Measurements from ENCODE around the gene FBXO41. TPM values are rescaled to one million over a fixed set of nuclear protein-coding genes. Genes with fewer than 3 reads are reported as not detected.

The FBXO41 gene
- total and polyA plus RNA-seq, 2 donors (not counting 3 experiments of a cell fraction or from before 2014, with no cell fraction given): 0.88 to 1.5 TPM

- Histone ChIP-seq H3K9me1 (replicated peaks; ENCODE audit: control insufficient read depth, extremely low read depth, insufficient read depth, low read length) (no peaks in the 10 kb centered on the region), H2AFZ (ENCODE audit: low read depth, low read length) (peak within 1 kb of the TSS; percentile 94), H3K9ac (replicated peaks; ENCODE audit: extremely low read depth, insufficient read depth, low read length) (peak within 1 kb of the TSS; percentile 85), H3K4me1 (ENCODE audit: control insufficient read depth, extremely low read depth, insufficient read depth, low read length) (peaks cover 26% of the 10 kb centered on the region), H3K27me3 (ENCODE audit: control insufficient read depth in 2 of 2, insufficient read depth in 2 of 2, low read length in 2 of 2) (no peaks in the 10 kb centered on the region), H3K36me3 (ENCODE audit: control insufficient read depth in 2 of 2, extremely low read depth in 1 of 2, insufficient read depth in 2 of 2, low read length in 2 of 2) (peaks cover 0 to 3% of the 10 kb centered on the region in 2 experiments), H3K79me2 (ENCODE audit: control insufficient read depth, insufficient read depth, low read length) (peaks cover 51% of the 10 kb centered on the region), H3K9me3 (replicated peaks; ENCODE audit: control insufficient read depth, insufficient read depth, low read length) (no peaks in the 10 kb centered on the region), H3K4me2 (ENCODE audit: insufficient read depth, low read length) (peak within 1 kb of the TSS; percentile 97), H4K20me1 (replicated peaks; ENCODE audit: control insufficient read depth, extremely low read depth, insufficient read depth, low read length) (no peaks in the 10 kb centered on the region), H3K4me3 (replicated peaks in 1 of 3; ENCODE audit: insufficient read depth in 1 of 3, low read depth in 1 of 3, low read length in 3 of 3) (peak within 1 kb of the TSS; percentile 76 to 90 (median 85)), H3K27ac (ENCODE audit: insufficient read depth, low read depth, low read length) (peak within 1 kb of the TSS; percentile 84)
- ChIA-PET CTCF (interaction anchor here (0.8 to 2.8 kb wide), 4 partner anchors 9 to 260 kb away, joined by 3 to 19 read pairs (median 6); no protein-coding TSS in a partner anchor), POLR2A (interaction anchor here (0.8 to 1.2 kb wide), 2 partner anchors 8 to 17 kb away, joined by 3 to 5 read pairs; no protein-coding TSS in a partner anchor)
- intact Hi-C loops (cut with micrococcal nuclease): loop anchor here (1.0 to 5.0 kb wide), 4 partner anchors 20 to 903 kb away; partner anchors contain the start of genes SFXN5 and SMYD5
- DNase-seq (ENCODE audit: low read depth, low spot score) (peak; percentile 91), FAIRE-seq (peak; percentile 94)
- TSS peak; percentile 55 for BruUV-seq (replicated peaks)
- no peak for TF ChIP-seq GATA2 (IDR thresholded peaks at IDR 0.05; ENCODE audit: insufficient read depth, insufficient read length, low read depth, low read length)
- TF ChIP-seq POLR2AphosphoS5 (IDR thresholded peaks at IDR 0.05; ENCODE audit: insufficient read depth, low read depth, low read length): peak; percentile 98
- TF ChIP-seq POLR2A (IDR thresholded peaks at IDR 0.05; ENCODE audit: low read depth, low read length): peak; percentile 96
- dilution Hi-C loops (cut with MboI; ENCODE audit: extremely low pct_ligation_motif_present, low sequenced_read_pairs): no loop called here
Measured at GRCh38 chr2:73233932-73234832, 50.1 kb downstream of the FBXO41 start, which contains the start of gene CCT7. Gene CCT7, plus strand, starts transcription at chr2:73234308. Its CDS starts 71 bp downstream, at chr2:73234379.
